HepG2 (cell line): Measurements from ENCODE around the gene RTP2. TPM values are rescaled to one million over a fixed set of nuclear protein-coding genes. Genes with fewer than 3 reads are reported as not detected.

Source experiments
- ADNP ChIP-seq: sonication (generic); formaldehyde crosslinking; IDR thresholded peaks from 2 replicates; pipeline ENCODE4 v1.4.0; 2020; ENCODE audit warnings: missing genetic modification reagents
- ATF5 ChIP-seq: sonication (generic); formaldehyde crosslinking; IDR thresholded peaks from 2 replicates; pipeline ENCODE4 v1.4.0; 2020; ENCODE audit warnings: mild to moderate bottlenecking, low read depth, missing genetic modification reagents
- CERS6 ChIP-seq: sonication (generic); formaldehyde crosslinking; IDR thresholded peaks from 2 replicates; pipeline ENCODE4 v1.5.0; 2020; ENCODE audit warnings: missing genetic modification reagents
- ETS1 ChIP-seq: sonication (generic); formaldehyde crosslinking; IDR thresholded peaks from 2 replicates; pipeline ENCODE4 v1.4.0; 2020; ENCODE audit warnings: missing genetic modification reagents
- FLYWCH1 ChIP-seq: sonication (generic); formaldehyde crosslinking; IDR thresholded peaks from 2 replicates; pipeline ENCODE4 v1.8.1; 2023; ENCODE audit warnings: mild to moderate bottlenecking, missing genetic modification reagents
- FOXP4 ChIP-seq: sonication (generic); formaldehyde crosslinking; IDR thresholded peaks from 2 replicates; pipeline ENCODE4 v1.4.0; 2020; ENCODE audit warnings: missing genetic modification reagents
- GFI1 ChIP-seq: sonication (generic); formaldehyde crosslinking; IDR thresholded peaks from 2 replicates; pipeline ENCODE4 v1.5.0; 2020; ENCODE audit warnings: missing genetic modification reagents, mild to moderate bottlenecking, borderline replicate concordance
- GZF1 ChIP-seq: sonication (generic); formaldehyde crosslinking; IDR thresholded peaks from 2 replicates; pipeline ENCODE4 v1.5.1; 2020; ENCODE audit warnings: mild to moderate bottlenecking, missing genetic modification reagents
- IRF1 ChIP-seq: sonication (generic); formaldehyde crosslinking; IDR thresholded peaks from 2 replicates; pipeline ENCODE4 v1.4.0; 2020; ENCODE audit warnings: low read depth, mild to moderate bottlenecking, missing genetic modification reagents
- MIER2 ChIP-seq: IDR thresholded peaks from 2 replicates; pipeline ENCODE4 v1.6.1; 2016; ENCODE audit warnings: missing biosample characterization, missing genetic modification reagents
- NPAS2 ChIP-seq: sonication (generic); formaldehyde crosslinking; IDR thresholded peaks from 2 replicates; pipeline ENCODE4 v1.8.0; 2022; ENCODE audit warnings: mild to moderate bottlenecking, missing genetic modification reagents, borderline replicate concordance
- NR0B2 ChIP-seq: sonication (generic); formaldehyde crosslinking; IDR thresholded peaks from 2 replicates; pipeline ENCODE4 v1.4.0; 2020; ENCODE audit warnings: mild to moderate bottlenecking, missing genetic modification reagents
- PBX2 ChIP-seq: IDR thresholded peaks from 2 replicates; pipeline ENCODE4 v1.6.1; 2016; ENCODE audit warnings: control low read depth
- TBP ChIP-seq: sonication (generic); formaldehyde crosslinking; IDR thresholded peaks from 2 replicates; pipeline ENCODE4 v1.5.0; 2020; ENCODE audit warnings: missing genetic modification reagents
- ZNF460 ChIP-seq: sonication (generic); formaldehyde crosslinking; IDR thresholded peaks from 2 replicates; pipeline ENCODE4 v1.5.1; 2020; ENCODE audit warnings: missing genetic modification reagents, mild to moderate bottlenecking, borderline replicate concordance
- ZNF550 ChIP-seq: sonication (generic); formaldehyde crosslinking; IDR thresholded peaks from 2 replicates; pipeline ENCODE4 v1.4.0; 2020; ENCODE audit warnings: mild to moderate bottlenecking, missing genetic modification reagents, borderline replicate concordance
- ZNF770 ChIP-seq: sonication (generic); formaldehyde crosslinking; IDR thresholded peaks from 2 replicates; pipeline ENCODE4 v1.5.0; 2020; ENCODE audit warnings: mild to moderate bottlenecking, missing genetic modification reagents
- polyA plus RNA-seq, 8 experiments: library from polyadenylated mRNA; depleted of rRNA in 3 of 8; stranded (reverse) in 7 of 8; unstranded in 1 of 8; fragments of >200 nt; fragmentation: Illumina TruSeq in 4 of 8; extraction: Trizol in 4 of 8; gene quantifications; 2 replicates each; pipeline versions ENCODE4 v1.2.1 to v1.2.3, GENCODE V29; 2011 to 2016; ENCODE audit warnings: low read depth in 4 of 8, missing spikeins in 1 of 8, mixed read lengths in 1 of 8; ENCODE audit not compliant: insufficient read depth in 1 of 8
- total RNA-seq, 5 experiments: library from RNA; depleted of rRNA; stranded (reverse); fragments of >200 nt; fragmentation: Illumina TruSeq; extraction: Trizol; gene quantifications; 2 replicates each; pipeline ENCODE4 v1.2.3, GENCODE V29; 2016; ENCODE audit warnings: low read depth in 1 of 5

The RTP2 gene
- total and polyA plus RNA-seq, 2 of the 13 experiments (the other 11 are each of a cell fraction or from before 2014, with no cell fraction given): not detected

GRCh38 chr3:187745201-187746058 is 43.1 kb upstream of the RTP2 start, which contains the start of gene BCL6 (continued):
- TF ChIP-seq GFI1 (CRISPR knock-in tag) (peak; percentile 77; the same call in 1 of the 2 replicates), ZNF550 (CRISPR knock-in tag) (no peak), ZNF770 (no peak), NR0B2 (no peak), FOXP4 (CRISPR knock-in tag) (peak; percentile 74), ATF5 (CRISPR knock-in tag) (no peak), ETS1 (peak; percentile 90; the same call in 1 of the 2 replicates), GZF1 (CRISPR knock-in tag) (peak; percentile 38; the same call in 1 of the 2 replicates), ADNP (CRISPR knock-in tag) (no peak), TBP (CRISPR knock-in tag) (0 out of 2 replicates have a peak, but pooled peaks have one; percentile 56), IRF1 (no peak), MIER2 (no peak), ZNF460 (CRISPR knock-in tag) (no peak), CERS6 (CRISPR knock-in tag) (no peak), NPAS2 (CRISPR knock-in tag) (no peak), FLYWCH1 (CRISPR knock-in tag) (no peak), PBX2 (no peak)
